Left ventricle myocardium inferior (tissue), 1 donor: Measurements from ENCODE around the gene CNST. TPM values are rescaled to one million over a fixed set of nuclear protein-coding genes. Genes with fewer than 3 reads are reported as not detected.
A peak's percentile ranks its signal among the peaks of the same experiment; 100 is the strongest.
"Not testable (repeated sequence)": the region's sequence is repeated elsewhere in the genome, so short reads cannot be mapped to it uniquely, and the experiment has no call there.

Experiments used
- DNase-seq: peaks from one replicate; pipeline ENCODE4 v3.0.0-alpha.2; 2020
- H3K27ac ChIP-seq: fragments of 200-600 bp; replicated peaks from 2 replicates; pipeline ENCODE4 v1.8.0; 2021
- H3K27me3 ChIP-seq: fragments of 200-600 bp; 2 replicates; pipeline ENCODE4 v1.8.0; 2021; ENCODE audit warnings: low read depth
- H3K36me3 ChIP-seq: fragments of 200-600 bp; 2 replicates; pipeline ENCODE4 v1.8.0; 2021
- H3K4me1 ChIP-seq: fragments of 200-600 bp; 2 replicates; pipeline ENCODE4 v1.8.0; 2021
- H3K4me3 ChIP-seq: fragments of 200-600 bp; 2 replicates; pipeline ENCODE4 v1.8.0; 2021; ENCODE audit warnings: mild to moderate bottlenecking, moderate library complexity
- H3K9me3 ChIP-seq: fragments of 200-600 bp; replicated peaks from 2 replicates; pipeline ENCODE4 v1.8.0; 2021
- intact Hi-C: fragments of 100-400 bp; cut with micrococcal nuclease; formaldehyde crosslinking; loops from one replicate; pipeline ENCODE4 v1.11.0; 2022
- total RNA-seq: library from RNA; stranded (reverse); fragmentation: NEBNext Ultra II Directional; extraction: Animal tissue kit (Norgen Biotek cat#: 25700); gene quantifications from one replicate; pipeline ENCODE4 v1.2.1, GENCODE V29; 2021
- TF ChIP-seq, protein P1 (sequence below): fragments of 200-600 bp; IDR thresholded peaks from 2 replicates; pipeline ENCODE4 v1.8.0; 2021; ENCODE audit warnings: antibody characterized with exemption, mild to moderate bottlenecking, borderline replicate concordance
- donor health status: DM: no; HTN: yes; CAD: no; lungs with severe emphysema.

The CNST gene
- total RNA-seq, 1 donor from 2014 or later, result 18.9 TPM

DNA sequence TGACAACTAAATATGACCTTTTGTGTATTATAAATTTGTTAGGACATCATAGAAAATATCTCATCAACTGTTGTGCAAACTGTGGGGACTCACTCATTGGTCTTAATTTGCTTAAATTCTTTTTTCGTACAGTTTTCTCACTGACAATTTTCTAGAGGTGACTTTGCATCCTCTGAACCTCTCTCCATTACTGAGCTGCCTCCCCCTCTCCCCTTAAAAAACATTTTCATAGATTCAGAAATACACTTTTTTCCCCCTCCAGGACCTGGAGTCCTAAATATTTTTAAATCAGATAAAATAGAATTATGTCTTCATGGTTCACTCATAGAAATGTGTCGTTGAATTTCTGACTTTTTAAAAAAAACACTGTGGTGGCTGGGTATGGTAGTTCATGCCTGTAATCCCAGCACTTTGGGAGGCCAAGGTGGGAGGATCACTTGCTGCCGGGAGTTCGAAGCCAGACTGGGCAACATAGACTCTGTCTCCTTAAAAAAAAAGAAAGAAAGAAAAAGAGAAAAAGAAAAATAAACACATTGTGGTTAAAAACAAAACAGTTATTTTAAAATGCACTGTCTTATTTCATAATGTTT is 1.5 kb downstream of the CNST start:
- intact Hi-C loops, result no loop called here
- Histone ChIP-seq H3K36me3 (peaks cover 5% of the 10 kb centered on the region), H3K4me1 (peaks cover 88% of the 10 kb centered on the region), H3K4me3 (peak overlapping the region; percentile 89), H3K27me3 (no peaks in the 10 kb centered on the region), H3K9me3 (no peaks in the 10 kb centered on the region), H3K27ac (peak overlapping the region; percentile 96)
- DNase-seq, result no peak
- TF ChIP-seq, protein P1, sequence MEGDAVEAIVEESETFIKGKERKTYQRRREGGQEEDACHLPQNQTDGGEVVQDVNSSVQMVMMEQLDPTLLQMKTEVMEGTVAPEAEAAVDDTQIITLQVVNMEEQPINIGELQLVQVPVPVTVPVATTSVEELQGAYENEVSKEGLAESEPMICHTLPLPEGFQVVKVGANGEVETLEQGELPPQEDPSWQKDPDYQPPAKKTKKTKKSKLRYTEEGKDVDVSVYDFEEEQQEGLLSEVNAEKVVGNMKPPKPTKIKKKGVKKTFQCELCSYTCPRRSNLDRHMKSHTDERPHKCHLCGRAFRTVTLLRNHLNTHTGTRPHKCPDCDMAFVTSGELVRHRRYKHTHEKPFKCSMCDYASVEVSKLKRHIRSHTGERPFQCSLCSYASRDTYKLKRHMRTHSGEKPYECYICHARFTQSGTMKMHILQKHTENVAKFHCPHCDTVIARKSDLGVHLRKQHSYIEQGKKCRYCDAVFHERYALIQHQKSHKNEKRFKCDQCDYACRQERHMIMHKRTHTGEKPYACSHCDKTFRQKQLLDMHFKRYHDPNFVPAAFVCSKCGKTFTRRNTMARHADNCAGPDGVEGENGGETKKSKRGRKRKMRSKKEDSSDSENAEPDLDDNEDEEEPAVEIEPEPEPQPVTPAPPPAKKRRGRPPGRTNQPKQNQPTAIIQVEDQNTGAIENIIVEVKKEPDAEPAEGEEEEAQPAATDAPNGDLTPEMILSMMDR, result no peak

DNA sequence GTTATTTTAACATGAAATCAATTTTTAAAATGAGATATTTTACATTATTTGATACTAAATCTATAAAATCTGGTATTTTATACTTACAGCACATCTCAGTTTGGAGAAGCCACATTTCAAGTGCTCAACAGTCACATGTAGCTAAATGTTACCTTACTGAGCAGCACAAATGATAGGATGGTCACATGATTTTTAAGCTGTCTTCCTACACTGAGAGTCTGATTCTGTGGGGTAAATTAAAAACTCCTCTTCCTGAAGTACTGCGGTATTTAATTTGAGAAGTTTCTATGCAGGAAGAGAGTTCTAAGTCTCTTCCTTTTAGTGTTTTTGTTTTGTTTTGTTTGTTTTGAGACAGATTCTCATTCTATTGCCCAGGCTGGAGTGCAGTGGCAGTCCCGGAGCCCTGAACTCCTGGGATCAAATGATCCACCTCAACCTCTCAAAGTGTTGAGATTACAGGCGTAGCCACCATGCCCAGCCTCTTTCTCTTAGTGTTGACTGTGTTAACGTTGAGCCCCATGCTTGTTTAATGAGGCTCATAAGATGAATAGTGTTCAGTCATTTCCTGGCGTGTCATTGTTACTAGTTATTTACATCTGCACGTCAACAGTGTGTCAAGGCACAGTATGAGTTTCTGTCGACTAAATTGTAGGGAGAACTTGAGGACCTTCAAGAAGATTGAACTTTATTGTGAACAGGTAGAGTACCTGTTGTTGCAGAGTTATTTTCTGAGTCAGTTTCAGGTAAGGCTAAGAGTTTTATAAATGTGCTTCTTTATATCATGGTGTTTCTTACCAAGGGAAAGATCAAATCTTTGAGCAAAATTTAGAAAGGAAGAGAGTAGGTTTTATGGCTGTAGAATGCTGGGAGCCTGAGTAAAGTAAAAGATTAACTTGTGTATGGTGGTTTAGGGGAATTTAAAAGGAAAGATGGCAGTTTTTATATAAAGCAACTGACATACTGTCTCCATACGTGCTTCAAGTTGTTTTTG is 3.3 kb downstream of the CNST start:
- H3K4me3 ChIP-seq, result peak overlapping the region; percentile 4
- no peaks in the 10 kb centered on the region for H3K9me3 ChIP-seq
- intact Hi-C loops, result no loop called here
- TF ChIP-seq, protein P1, result no peak
- no peak for DNase-seq
- H3K27ac ChIP-seq, result peak overlapping the region; percentile 96
- no peaks in the 10 kb centered on the region for H3K27me3 ChIP-seq
- no peaks in the 10 kb centered on the region for H3K36me3 ChIP-seq
- H3K4me1 ChIP-seq, result peaks cover 91% of the 10 kb centered on the region

DNA sequence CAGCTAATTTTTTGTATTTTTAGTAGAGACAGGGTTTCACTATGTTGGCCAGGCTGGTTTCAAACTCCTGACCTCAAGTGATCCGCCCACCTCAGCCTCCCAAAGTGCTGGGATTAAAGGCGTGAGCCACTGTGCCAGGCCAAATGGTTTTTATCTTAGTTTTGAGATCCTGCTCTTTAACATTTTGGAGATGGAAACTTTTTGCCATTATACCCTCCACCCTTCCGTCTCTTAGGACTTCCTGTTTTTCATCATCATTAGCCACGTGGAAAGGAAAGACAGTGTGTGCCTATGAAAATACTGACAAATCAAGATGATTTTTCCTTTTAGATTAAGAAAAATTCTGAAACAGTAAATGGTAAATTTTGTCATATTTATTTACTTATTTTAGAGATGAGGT is 5.1 kb downstream of the CNST start:
- H3K27me3 ChIP-seq, DNase-seq, H3K4me3 ChIP-seq, H3K36me3 ChIP-seq, H3K9me3 ChIP-seq, intact Hi-C loops: not testable (repeated sequence)
- H3K4me1 ChIP-seq, result peaks cover 76% of the 10 kb centered on the region
- H3K27ac ChIP-seq, result peak overlapping the region; percentile 96

DNA sequence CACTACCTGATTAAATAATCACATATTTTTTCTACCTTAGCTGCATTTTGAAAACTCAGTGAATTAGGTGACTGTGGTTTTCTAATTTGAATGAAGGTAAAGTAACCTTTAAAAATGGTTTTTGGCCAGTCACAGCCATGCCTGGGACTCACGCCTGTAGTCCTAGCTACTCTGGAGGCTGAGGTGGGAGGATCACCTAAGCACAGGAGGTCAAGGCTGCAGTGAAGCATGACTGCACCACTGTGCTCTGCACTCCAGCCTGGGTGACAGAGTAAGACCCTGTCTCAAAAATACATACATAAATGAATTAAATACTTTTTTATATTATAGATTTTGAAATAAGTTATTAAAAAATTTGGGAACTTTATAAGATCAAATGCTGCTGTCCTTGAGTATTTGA is 5.7 kb downstream of the CNST start:
- TF ChIP-seq, protein P1, result no peak
- intact Hi-C loops, result no loop called here
- Histone ChIP-seq H3K4me3 (no peak overlapping the region), H3K36me3 (no peaks in the 10 kb centered on the region), H3K4me1 (peaks cover 75% of the 10 kb centered on the region), H3K27ac (peak overlapping the region; percentile 96), H3K9me3 (no peaks in the 10 kb centered on the region), H3K27me3 (no peaks in the 10 kb centered on the region)
- no peak for DNase-seq

DNA sequence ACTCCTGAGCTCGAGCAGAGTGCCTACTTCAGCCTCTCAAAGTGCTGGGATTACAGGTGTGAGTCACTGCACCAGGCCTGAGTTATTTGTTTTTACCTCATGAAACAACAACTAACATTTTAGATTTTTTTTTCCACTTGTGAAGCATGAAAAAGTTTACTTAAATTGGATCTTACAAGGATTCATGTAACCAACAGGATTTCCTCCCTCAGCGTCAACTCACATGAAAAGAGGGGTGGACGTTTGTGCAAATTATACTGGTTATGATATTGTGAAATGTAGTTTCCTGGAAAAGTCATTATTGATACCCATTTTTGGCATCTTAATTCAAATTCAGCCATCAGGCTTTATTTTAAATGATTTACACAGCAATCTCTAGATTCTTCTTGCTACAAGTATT is 6.5 kb downstream of the CNST start:
- TF ChIP-seq, protein P1, result no peak
- Histone ChIP-seq H3K27me3 (no peaks in the 10 kb centered on the region), H3K4me1 (peaks cover 75% of the 10 kb centered on the region), H3K9me3 (no peaks in the 10 kb centered on the region), H3K27ac (peak overlapping the region; percentile 96), H3K36me3 (no peaks in the 10 kb centered on the region), H3K4me3 (no peak overlapping the region)
- no peak for DNase-seq
- intact Hi-C loops, result no loop called here

DNA sequence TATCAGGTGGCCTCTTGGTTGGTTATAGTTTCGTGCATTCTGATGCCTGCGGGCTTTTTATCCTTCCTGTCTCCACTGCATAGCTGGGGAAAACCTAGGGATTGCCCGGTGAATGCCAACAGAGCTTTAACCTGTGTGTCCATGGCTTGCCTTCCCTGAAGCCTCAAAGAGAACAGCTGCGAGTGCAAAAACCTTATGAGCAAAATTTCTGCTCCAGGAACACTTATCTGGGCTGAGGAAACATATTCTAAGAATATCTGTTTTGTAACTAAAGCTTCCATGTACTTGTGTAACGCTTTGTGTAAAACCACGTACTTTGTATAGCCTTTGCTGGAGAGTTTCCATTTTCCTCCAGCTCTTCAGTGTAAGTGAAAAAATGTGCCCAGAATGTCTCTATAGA is 7.2 kb downstream of the CNST start:
- Histone ChIP-seq H3K9me3 (no peaks in the 10 kb centered on the region), H3K4me3 (no peak overlapping the region), H3K36me3 (no peaks in the 10 kb centered on the region), H3K27ac (peak overlapping the region; percentile 96), H3K27me3 (no peaks in the 10 kb centered on the region), H3K4me1 (peaks cover 75% of the 10 kb centered on the region)
- DNase-seq, result no peak
- intact Hi-C loops, result no loop called here
- TF ChIP-seq, protein P1, result no peak
